GM12872 (cell line): Measurements from ENCODE around the gene KYAT1.

Source experiments
- CTCF ChIP-seq: IDR thresholded peaks from 3 replicates; pipeline ENCODE4 v1.5.1; 2011; ENCODE audit warnings: low read depth, mild to moderate bottlenecking, low read length, moderate library complexity; ENCODE audit not compliant: insufficient read depth

The KYAT1 gene

GRCh38 chr9:128819716-128820664 is 61.8 kb downstream of the KYAT1 start:
- TF ChIP-seq CTCF: no peak

DNA sequence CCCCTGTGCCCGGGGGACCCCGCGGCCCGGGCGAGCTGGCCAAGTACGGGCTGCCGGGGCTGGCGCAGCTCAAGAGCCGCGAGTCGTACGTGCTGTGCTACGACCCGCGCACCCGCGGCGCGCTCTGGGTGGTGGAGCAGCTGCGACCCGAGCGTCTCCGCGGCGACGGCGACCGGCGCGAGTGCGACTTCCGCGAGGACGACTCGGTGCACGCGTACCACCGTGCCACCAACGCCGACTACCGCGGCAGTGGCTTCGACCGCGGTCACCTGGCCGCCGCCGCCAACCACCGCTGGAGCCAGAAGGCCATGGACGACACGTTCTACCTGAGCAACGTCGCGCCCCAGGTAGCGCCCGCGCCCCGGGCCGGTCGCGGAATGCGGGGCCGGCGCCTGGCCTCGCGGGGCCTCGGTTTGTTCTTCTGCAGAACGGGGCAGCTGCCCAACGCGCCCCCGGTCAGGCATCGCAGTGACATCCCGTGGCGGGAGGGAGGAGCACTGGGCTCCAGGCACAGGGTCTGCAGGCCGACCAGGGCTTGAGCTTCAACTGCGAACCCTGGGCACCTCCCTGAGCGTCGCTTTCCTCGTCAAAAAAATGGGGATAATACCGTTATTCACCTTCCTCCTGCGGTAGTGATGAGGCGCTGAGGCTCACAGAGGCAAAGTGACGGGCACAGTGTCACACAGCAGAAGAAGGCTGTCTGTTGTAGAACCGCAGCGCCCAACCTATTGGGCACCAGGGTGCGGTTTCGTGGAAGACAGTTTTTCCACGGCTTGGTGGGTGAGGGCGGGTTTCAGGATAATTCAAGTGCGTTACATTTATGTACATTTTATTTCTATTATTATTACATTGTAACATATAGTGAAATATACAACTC is 62.7 kb downstream of the KYAT1 start:
- TF ChIP-seq CTCF: no peak

- TF ChIP-seq CTCF: peak; percentile 100
Measured at GRCh38 chr9:128818099-128818838, 63.5 kb downstream of the KYAT1 start, which contains the start of gene ENDOG. Gene ENDOG (plus strand): TSS chr9:128818500. CDS start chr9:128818685, 185 bp downstream.

DNA sequence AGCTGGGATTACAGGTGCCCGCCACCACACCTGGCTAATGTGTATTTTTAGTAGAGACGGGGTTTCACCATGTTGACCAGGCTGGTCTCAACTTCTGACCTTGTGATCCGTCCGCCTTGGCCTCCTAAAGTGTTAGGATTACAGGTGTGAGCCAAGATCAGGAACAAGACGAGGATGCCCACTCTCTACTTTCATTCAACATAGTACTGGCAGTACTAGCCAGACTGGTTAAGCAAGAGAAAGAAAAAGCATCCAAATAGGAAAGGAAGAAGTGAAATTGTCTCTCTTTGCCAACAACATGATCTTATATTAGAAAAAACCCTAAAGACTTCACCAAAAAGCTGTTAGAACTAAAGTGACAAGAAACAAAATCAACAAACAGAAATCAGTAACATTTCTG is 70.9 kb downstream of the KYAT1 start:
- no peak for TF ChIP-seq CTCF

GRCh38 chr9:128809831-128810230 is 71.9 kb downstream of the KYAT1 start:
- peak; percentile 26; the same call in 1 of the 3 replicates for TF ChIP-seq CTCF

DNA sequence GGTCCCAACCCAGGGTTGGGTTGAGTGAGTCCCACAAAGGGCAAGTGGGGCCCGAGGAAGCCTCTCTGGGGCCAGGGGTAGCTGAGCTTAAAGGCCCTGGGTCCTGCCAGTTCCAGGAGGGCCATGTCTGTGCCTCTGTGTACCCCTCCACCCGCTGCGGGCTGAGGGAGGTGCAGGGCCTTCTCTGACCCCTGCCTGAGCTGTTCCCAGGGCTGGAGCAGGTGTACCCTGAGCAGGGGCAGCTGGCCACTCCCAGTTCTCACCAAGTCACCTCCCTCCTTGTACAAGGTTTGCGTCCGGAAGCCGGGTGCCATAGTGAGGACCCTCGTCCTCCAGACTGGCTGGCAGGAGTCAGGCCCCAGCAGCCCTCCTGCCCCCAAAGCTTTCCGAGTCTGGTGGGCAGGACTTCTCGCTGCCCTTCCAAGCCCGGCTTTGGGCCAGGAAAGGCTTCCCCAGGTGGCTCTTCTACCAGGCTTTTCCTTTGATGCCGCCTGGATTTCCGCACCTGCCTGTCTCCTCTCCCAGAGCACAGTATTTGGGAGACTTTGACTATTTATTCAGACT is 72.6 kb downstream of the KYAT1 start:
- TF ChIP-seq CTCF: no peak
